ENCODE data around the gene PAFAH1B2.

The PAFAH1B2 gene

GRCh38 chr11:117172724-117173421 is 28.8 kb downstream of the PAFAH1B2 start:
- no peak overlapping the region for H3K18ac ChIP-seq (ENCODE audit: low read length)
- no peak overlapping the region for H2BK120ac ChIP-seq (ENCODE audit: low read depth, low read length)
- H3K79me1 ChIP-seq (ENCODE audit: low read length) = peaks cover 1% of the 10 kb centered on the region
- H3K27ac ChIP-seq (ENCODE audit: low read depth, low read length) = no peak overlapping the region
- WGBS (ENCODE audit: extremely low coverage, insufficient coverage, low lambda C conversion rate) = no CpG with 5 or more reads among the region's 14 CpGs
- H3K27me3 ChIP-seq (ENCODE audit: insufficient read depth, low read length, poor library complexity) = no peaks in the 10 kb centered on the region
- no peak overlapping the region for H4K5ac ChIP-seq (ENCODE audit: low read length)
- H3K4ac ChIP-seq (ENCODE audit: low read depth, low read length) = no peak overlapping the region
- H2BK15ac ChIP-seq (replicated peaks; ENCODE audit: low read depth) = no peak overlapping the region
- H4K8ac ChIP-seq (ENCODE audit: low read depth, low read length) = no peak overlapping the region
- H2AK5ac ChIP-seq (ENCODE audit: low read length) = no peak overlapping the region
- peaks cover 4% of the 10 kb centered on the region for H3K4me1 ChIP-seq (ENCODE audit: control insufficient read depth, low read depth, low read length)
- H3K9ac ChIP-seq (ENCODE audit: low read length) = no peak overlapping the region
- no peak overlapping the region for H3K23ac ChIP-seq (ENCODE audit: low read length)
- H3K4me3 ChIP-seq (ENCODE audit: low read length) = no peak overlapping the region
- H3K79me2 ChIP-seq (ENCODE audit: control insufficient read depth, insufficient read depth, low read length) = no peaks in the 10 kb centered on the region
- peaks cover 10% of the 10 kb centered on the region for H3K36me3 ChIP-seq (ENCODE audit: control insufficient read depth, insufficient read depth, low read length)
- no peak overlapping the region for H3K56ac ChIP-seq (ENCODE audit: low read length)
- H3K4me2 ChIP-seq (ENCODE audit: low read length) = no peak overlapping the region
- DNase-seq = no peak
- H2BK5ac ChIP-seq (ENCODE audit: low read length) = no peak overlapping the region

- Histone ChIP-seq H4K8ac (ENCODE audit: low read depth, low read length) (no peak overlapping the region), H3K4ac (ENCODE audit: low read depth, low read length) (no peak overlapping the region), H3K36me3 (ENCODE audit: control insufficient read depth, insufficient read depth, low read length) (peaks cover 10% of the 10 kb centered on the region), H3K27me3 (ENCODE audit: insufficient read depth, low read length, poor library complexity) (no peaks in the 10 kb centered on the region), H3K27ac (ENCODE audit: low read depth, low read length) (no peak overlapping the region), H3K56ac (ENCODE audit: low read length) (no peak overlapping the region), H3K4me3 (ENCODE audit: low read length) (no peak overlapping the region), H3K79me2 (ENCODE audit: control insufficient read depth, insufficient read depth, low read length) (no peaks in the 10 kb centered on the region), H2BK15ac (replicated peaks; ENCODE audit: low read depth) (no peak overlapping the region), H3K23ac (ENCODE audit: low read length) (no peak overlapping the region), H2AK5ac (ENCODE audit: low read length) (no peak overlapping the region), H3K4me2 (ENCODE audit: low read length) (no peak overlapping the region), H2BK120ac (ENCODE audit: low read depth, low read length) (no peak overlapping the region), H3K79me1 (ENCODE audit: low read length) (peaks cover 1% of the 10 kb centered on the region), H2BK5ac (ENCODE audit: low read length) (no peak overlapping the region), H3K9ac (ENCODE audit: low read length) (no peak overlapping the region), H3K4me1 (ENCODE audit: control insufficient read depth, low read depth, low read length) (peaks cover 11% of the 10 kb centered on the region), H4K5ac (ENCODE audit: low read length) (no peak overlapping the region), H3K18ac (ENCODE audit: low read length) (no peak overlapping the region)
- DNase-seq = no peak
- WGBS (ENCODE audit: extremely low coverage, insufficient coverage, low lambda C conversion rate) = no CpG with 5 or more reads among the region's 7 CpGs
Measured at GRCh38 chr11:117175104-117175503, 31.0 kb downstream of the PAFAH1B2 start.

- Histone ChIP-seq H4K8ac (ENCODE audit: low read depth, low read length) (no peak overlapping the region), H3K4me3 (ENCODE audit: low read length) (no peak overlapping the region), H3K18ac (ENCODE audit: low read length) (no peak overlapping the region), H3K4me2 (ENCODE audit: low read length) (no peak overlapping the region), H3K4me1 (ENCODE audit: control insufficient read depth, low read depth, low read length) (peaks cover 11% of the 10 kb centered on the region), H2BK120ac (ENCODE audit: low read depth, low read length) (no peak overlapping the region), H3K23ac (ENCODE audit: low read length) (no peak overlapping the region), H3K27ac (ENCODE audit: low read depth, low read length) (no peak overlapping the region), H4K5ac (ENCODE audit: low read length) (no peak overlapping the region), H3K79me2 (ENCODE audit: control insufficient read depth, insufficient read depth, low read length) (no peaks in the 10 kb centered on the region), H3K27me3 (ENCODE audit: insufficient read depth, low read length, poor library complexity) (no peaks in the 10 kb centered on the region), H3K56ac (ENCODE audit: low read length) (no peak overlapping the region), H3K36me3 (ENCODE audit: control insufficient read depth, insufficient read depth, low read length) (peaks cover 9% of the 10 kb centered on the region), H3K4ac (ENCODE audit: low read depth, low read length) (no peak overlapping the region), H2AK5ac (ENCODE audit: low read length) (no peak overlapping the region), H2BK15ac (replicated peaks; ENCODE audit: low read depth) (no peak overlapping the region), H3K9ac (ENCODE audit: low read length) (no peak overlapping the region), H2BK5ac (ENCODE audit: low read length) (no peak overlapping the region), H3K79me1 (ENCODE audit: low read length) (no peaks in the 10 kb centered on the region)
- no CpG with 5 or more reads among the region's 5 CpGs for WGBS (ENCODE audit: extremely low coverage, insufficient coverage, low lambda C conversion rate)
- no peak for DNase-seq
Measured at GRCh38 chr11:117175781-117176180, 31.7 kb downstream of the PAFAH1B2 start.

- WGBS (ENCODE audit: extremely low coverage, insufficient coverage, low lambda C conversion rate) = no CpG with 5 or more reads among the region's 1 CpG
- Histone ChIP-seq H3K79me1 (ENCODE audit: low read length) (no peaks in the 10 kb centered on the region), H3K27ac (ENCODE audit: low read depth, low read length) (no peak overlapping the region), H3K18ac (ENCODE audit: low read length) (no peak overlapping the region), H3K4ac (ENCODE audit: low read depth, low read length) (no peak overlapping the region), H2AK5ac (ENCODE audit: low read length) (no peak overlapping the region), H4K5ac (ENCODE audit: low read length) (no peak overlapping the region), H3K36me3 (ENCODE audit: control insufficient read depth, insufficient read depth, low read length) (peaks cover 9% of the 10 kb centered on the region), H2BK120ac (ENCODE audit: low read depth, low read length) (no peak overlapping the region), H3K9ac (ENCODE audit: low read length) (no peak overlapping the region), H2BK5ac (ENCODE audit: low read length) (no peak overlapping the region), H3K4me2 (ENCODE audit: low read length) (no peak overlapping the region), H3K23ac (ENCODE audit: low read length) (no peak overlapping the region), H2BK15ac (replicated peaks; ENCODE audit: low read depth) (no peak overlapping the region), H3K79me2 (ENCODE audit: control insufficient read depth, insufficient read depth, low read length) (no peaks in the 10 kb centered on the region), H3K4me3 (ENCODE audit: low read length) (no peak overlapping the region), H3K56ac (ENCODE audit: low read length) (no peak overlapping the region), H3K27me3 (ENCODE audit: insufficient read depth, low read length, poor library complexity) (no peaks in the 10 kb centered on the region), H4K8ac (ENCODE audit: low read depth, low read length) (no peak overlapping the region), H3K4me1 (ENCODE audit: control insufficient read depth, low read depth, low read length) (peaks cover 11% of the 10 kb centered on the region)
- no peak for DNase-seq
Measured at GRCh38 chr11:117176186-117176585, 32.1 kb downstream of the PAFAH1B2 start.

GRCh38 chr11:117177534-117178209 is 33.6 kb downstream of the PAFAH1B2 start:
- Histone ChIP-seq H2BK15ac (replicated peaks; ENCODE audit: low read depth) (no peak overlapping the region), H3K23ac (ENCODE audit: low read length) (no peak overlapping the region), H2BK120ac (ENCODE audit: low read depth, low read length) (no peak overlapping the region), H3K27ac (ENCODE audit: low read depth, low read length) (peak overlapping the region; percentile 77), H4K5ac (ENCODE audit: low read length) (no peak overlapping the region), H3K79me1 (ENCODE audit: low read length) (no peaks in the 10 kb centered on the region), H3K56ac (ENCODE audit: low read length) (peak overlapping the region; percentile 79), H2BK5ac (ENCODE audit: low read length) (no peak overlapping the region), H3K4ac (ENCODE audit: low read depth, low read length) (no peak overlapping the region), H2AK5ac (ENCODE audit: low read length) (no peak overlapping the region), H3K27me3 (ENCODE audit: insufficient read depth, low read length, poor library complexity) (no peaks in the 10 kb centered on the region), H4K8ac (ENCODE audit: low read depth, low read length) (no peak overlapping the region), H3K4me1 (ENCODE audit: control insufficient read depth, low read depth, low read length) (peaks cover 9% of the 10 kb centered on the region), H3K79me2 (ENCODE audit: control insufficient read depth, insufficient read depth, low read length) (no peaks in the 10 kb centered on the region), H3K4me3 (ENCODE audit: low read length) (no peak overlapping the region), H3K9ac (ENCODE audit: low read length) (peak overlapping the region; percentile 70), H3K18ac (ENCODE audit: low read length) (no peak overlapping the region), H3K36me3 (ENCODE audit: control insufficient read depth, insufficient read depth, low read length) (peaks cover 5% of the 10 kb centered on the region), H3K4me2 (ENCODE audit: low read length) (peak overlapping the region; percentile 90)
- no peak for DNase-seq
- WGBS (ENCODE audit: extremely low coverage, insufficient coverage, low lambda C conversion rate) = no CpG with 5 or more reads among the region's 10 CpGs

All from mesendoderm (in vitro differentiated cells).